Activated CD4-positive, alpha-beta T cell treated with anti-CD3 and anti-CD28 coated beads for 48 hours (primary cell): ENCODE measurements around the gene KIFC3.

Experiments
- DNase-seq: peaks from one replicate; pipeline ENCODE4 v3.0.0-alpha.2; 2020

KIFC3 gene

GRCh38 chr16:57764341-57765159 lies 37.7 kb downstream of the KIFC3 start:
- DNase-seq = peak; percentile 67

- no peak for DNase-seq
Measured at GRCh38 chr16:57764006-57764340, 38.3 kb downstream of the KIFC3 start.

- no peak for DNase-seq
Measured at GRCh38 chr16:57763285-57764005, 38.8 kb downstream of the KIFC3 start.

GRCh38 chr16:57762365-57763040 lies 39.8 kb downstream of the KIFC3 start:
- no peak for DNase-seq

- DNase-seq = no peak
Measured at GRCh38 chr16:57761957-57762356, 40.3 kb downstream of the KIFC3 start.

GRCh38 chr16:57761301-57761700 lies 41.0 kb downstream of the KIFC3 start:
- DNase-seq = no peak

- no peak for DNase-seq
Measured at GRCh38 chr16:57760357-57761160, 41.7 kb downstream of the KIFC3 start.

GRCh38 chr16:57759541-57760356 lies 42.5 kb downstream of the KIFC3 start:
- no peak for DNase-seq

- DNase-seq = no peak
Measured at GRCh38 chr16:57759131-57759530, 43.2 kb downstream of the KIFC3 start.

- no peak for DNase-seq
Measured at GRCh38 chr16:57758331-57759117, 43.8 kb downstream of the KIFC3 start.

- DNase-seq = no peak
Measured at GRCh38 chr16:57757883-57758282, 44.4 kb downstream of the KIFC3 start.

GRCh38 chr16:57757326-57757786 lies 44.9 kb downstream of the KIFC3 start:
- peak; percentile 92 for DNase-seq

- no peak for DNase-seq
Measured at GRCh38 chr16:57756424-57757325, 45.6 kb downstream of the KIFC3 start.

- no peak for DNase-seq
Measured at GRCh38 chr16:57755726-57756423, 46.4 kb downstream of the KIFC3 start.

GRCh38 chr16:57755061-57755684 lies 47.1 kb downstream of the KIFC3 start:
- DNase-seq = no peak

- no peak for DNase-seq
Measured at GRCh38 chr16:57754354-57755060, 47.8 kb downstream of the KIFC3 start.

- DNase-seq = no peak
Measured at GRCh38 chr16:57753448-57754353, 48.6 kb downstream of the KIFC3 start.
